ENCODE measurements around the gene ZAR1. TPM values are rescaled to one million over a fixed set of nuclear protein-coding genes. Genes with fewer than 3 reads are reported as not detected.

The ZAR1 gene
- total RNA-seq, 3 donors from 2014 or later (not counting 1 experiment from before 2014, with no cell fraction given), result not detected

GRCh38 chr4:48506716-48507115 is 16.7 kb downstream of the ZAR1 start:
- TF ChIP-seq CTCF (IDR thresholded peaks at IDR 0.05), result no peak
- 100% methylated on average over 2 of the region's 2 CpGs for WGBS (ENCODE audit: insufficient coverage)
- Mint-ChIP-seq H3K4me3 (no peak overlapping the region), H3K9me3 (no peaks in the 10 kb centered on the region), H3K36me3 (peaks cover 7% of the 10 kb centered on the region), H3K4me1 (peaks cover 0 to 5% of the 10 kb centered on the region in 2 donors), H3K27ac (no peak overlapping the region), H3K27me3 (ENCODE audit: low read depth in 2 of 2) (no peaks in the 10 kb centered on the region)
- Histone ChIP-seq H3K27me3 (ENCODE audit: control insufficient read depth, insufficient read depth, low read length) (no peaks in the 10 kb centered on the region), H3K27ac (ENCODE audit: low read length) (no peak overlapping the region), H3K4me3 (ENCODE audit: low read length) (no peak overlapping the region), H3K9me3 (ENCODE audit: control insufficient read depth, insufficient read depth, low read length) (no peaks in the 10 kb centered on the region), H3K4me1 (ENCODE audit: control insufficient read depth, insufficient read depth, low read length) (no peaks in the 10 kb centered on the region), H3K36me3 (ENCODE audit: control insufficient read depth, insufficient read depth, low read length) (peaks cover 76% of the 10 kb centered on the region)
- intact Hi-C loops (cut with micrococcal nuclease), result no loop called here
- ATAC-seq (no peak), DNase-seq (no peak)

GRCh38 chr4:48509543-48509942 is 19.5 kb downstream of the ZAR1 start:
- H3K27me3 ChIP-seq (ENCODE audit: control insufficient read depth, insufficient read depth, low read length), result no peaks in the 10 kb centered on the region
- Mint-ChIP-seq H3K4me3 (no peak overlapping the region), H3K27ac (no peak overlapping the region), H3K36me3 (peaks cover 21% of the 10 kb centered on the region), H3K27me3 (ENCODE audit: low read depth in 2 of 2) (no peaks in the 10 kb centered on the region), H3K9me3 (no peaks in the 10 kb centered on the region), H3K4me1 (peaks cover 0 to 5% of the 10 kb centered on the region in 2 donors)
- H3K36me3 ChIP-seq (ENCODE audit: control insufficient read depth, insufficient read depth, low read length), result peaks cover 82% of the 10 kb centered on the region
- no peaks in the 10 kb centered on the region for H3K4me1 ChIP-seq (ENCODE audit: control insufficient read depth, insufficient read depth, low read length)
- H3K27ac ChIP-seq (ENCODE audit: low read length), result no peak overlapping the region
- H3K4me3 ChIP-seq (ENCODE audit: low read length), result no peak overlapping the region
- no peak for TF ChIP-seq CTCF (IDR thresholded peaks at IDR 0.05)
- H3K9me3 ChIP-seq (ENCODE audit: control insufficient read depth, insufficient read depth, low read length), result no peaks in the 10 kb centered on the region
- intact Hi-C loops (cut with micrococcal nuclease), result no loop called here
- no peak for ATAC-seq
- no peak for DNase-seq

GRCh38 chr4:48518143-48518542 is 28.1 kb downstream of the ZAR1 start:
- no peaks in the 10 kb centered on the region for H3K9me3 Mint-ChIP-seq
- Histone ChIP-seq H3K27ac (ENCODE audit: low read length) (no peak overlapping the region), H3K36me3 (ENCODE audit: control insufficient read depth, insufficient read depth, low read length) (peaks cover 76% of the 10 kb centered on the region), H3K9me3 (ENCODE audit: control insufficient read depth, insufficient read depth, low read length) (no peaks in the 10 kb centered on the region), H3K4me3 (ENCODE audit: low read length) (no peak overlapping the region), H3K4me1 (ENCODE audit: control insufficient read depth, insufficient read depth, low read length) (no peaks in the 10 kb centered on the region), H3K27me3 (ENCODE audit: control insufficient read depth, insufficient read depth, low read length) (no peaks in the 10 kb centered on the region)
- no peaks in the 10 kb centered on the region for H3K4me1 Mint-ChIP-seq
- no peaks in the 10 kb centered on the region for H3K27me3 Mint-ChIP-seq (ENCODE audit: low read depth in 2 of 2)
- H3K27ac Mint-ChIP-seq, result peak overlapping the region in 1 of 2 donors; percentile 1
- ATAC-seq, result no peak
- intact Hi-C loops (cut with micrococcal nuclease), result no loop called here
- no peak overlapping the region for H3K4me3 Mint-ChIP-seq
- 97% methylated on average over 3 of the region's 3 CpGs for WGBS (ENCODE audit: insufficient coverage)
- no peak for TF ChIP-seq CTCF (IDR thresholded peaks at IDR 0.05)
- no peak for DNase-seq
- peaks cover 48% of the 10 kb centered on the region for H3K36me3 Mint-ChIP-seq

- Mint-ChIP-seq H3K4me1 (no peaks in the 10 kb centered on the region), H3K4me3 (no peak overlapping the region), H3K27ac (no peak overlapping the region), H3K9me3 (no peaks in the 10 kb centered on the region), H3K36me3 (peaks cover 37% of the 10 kb centered on the region), H3K27me3 (ENCODE audit: low read depth in 2 of 2) (no peaks in the 10 kb centered on the region)
- H3K4me3 ChIP-seq (ENCODE audit: low read length), result no peak overlapping the region
- peaks cover 84% of the 10 kb centered on the region for H3K36me3 ChIP-seq (ENCODE audit: control insufficient read depth, insufficient read depth, low read length)
- H3K27ac ChIP-seq (ENCODE audit: low read length), result no peak overlapping the region
- no peaks in the 10 kb centered on the region for H3K27me3 ChIP-seq (ENCODE audit: control insufficient read depth, insufficient read depth, low read length)
- no peaks in the 10 kb centered on the region for H3K4me1 ChIP-seq (ENCODE audit: control insufficient read depth, insufficient read depth, low read length)
- ATAC-seq (no peak), DNase-seq (no peak)
- no peak for TF ChIP-seq CTCF (IDR thresholded peaks at IDR 0.05)
- H3K9me3 ChIP-seq (ENCODE audit: control insufficient read depth, insufficient read depth, low read length), result no peaks in the 10 kb centered on the region
- intact Hi-C loops (cut with micrococcal nuclease), result no loop called here
- 89% methylated on average over 1 of the region's 1 CpG for whole genome bisulfite sequencing (ENCODE audit: insufficient coverage)
These were observed 36.4 kb downstream of the ZAR1 start for GRCh38 chr4:48526406-48526805.
